GM12875 (cell line): ENCODE measurements around the gene TMEM131L.

ENCODE experiments used
- H3K4me3 ChIP-seq: one replicate; pipeline ENCODE4 v1.5.1; 2011; ENCODE audit warnings: low read depth, low read length, control low read depth
- CTCF ChIP-seq: IDR thresholded peaks from 2 replicates; pipeline ENCODE4 v1.5.1; 2011; ENCODE audit warnings: low read depth, mild to moderate bottlenecking, control low read depth, inconsistent platforms, low read length, moderate library complexity, borderline replicate concordance; ENCODE audit not compliant: insufficient read depth

TMEM131L gene

GRCh38 chr4:153421941-153422340 lies 44.2 kb upstream of the TMEM131L start:
- no peak for TF ChIP-seq CTCF

GRCh38 chr4:153426207-153426885 lies 39.8 kb upstream of the TMEM131L start:
- no peak overlapping the region for H3K4me3 ChIP-seq
- TF ChIP-seq CTCF, result no peak

More at GRCh38 chr4:153421941-153422340, 44.2 kb upstream of the TMEM131L start:
- H3K4me3 ChIP-seq, result no peak overlapping the region

GRCh38 chr4:153427363-153428071 lies 38.6 kb upstream of the TMEM131L start:
- H3K4me3 ChIP-seq, result no peak overlapping the region
- TF ChIP-seq CTCF, result no peak

GRCh38 chr4:153428941-153429475 lies 37.2 kb upstream of the TMEM131L start:
- no peak overlapping the region for H3K4me3 ChIP-seq
- TF ChIP-seq CTCF, result no peak

- peak; percentile 70; the same call in 1 of the 2 replicates for TF ChIP-seq CTCF
- H3K4me3 ChIP-seq, result peak overlapping the region; percentile 44
These were observed 33.0 kb upstream of the TMEM131L start for GRCh38 chr4:153432965-153433753.

- no peak for TF ChIP-seq CTCF
- peak overlapping the region; percentile 44 for H3K4me3 ChIP-seq
These were observed 32.4 kb upstream of the TMEM131L start for GRCh38 chr4:153433754-153434105.
